Loucy (cell line): ENCODE data around the gene GLT1D1.

Experiments used
- H2AFZ ChIP-seq: fragments of 200-600 bp; sonication (generic); 2 replicates; pipeline ENCODE4 v1.6.0; 2016; ENCODE audit warnings: antibody characterized with exemption, mild to moderate bottlenecking, low read length, moderate library complexity
- H3F3A ChIP-seq: fragments of 200-600 bp; 2 replicates; pipeline ENCODE4 v1.6.0; 2016; ENCODE audit warnings: antibody characterized with exemption, low read depth, mild to moderate bottlenecking
- H3K27me3 ChIP-seq: fragments of 200-600 bp; sonication (generic); 2 replicates; pipeline ENCODE4 v1.6.1; 2014; ENCODE audit warnings: low read length, mild to moderate bottlenecking; ENCODE audit not compliant: insufficient read depth, poor library complexity, severe bottlenecking
- H3K36me3 ChIP-seq: fragments of 200-600 bp; sonication (generic); 2 replicates; pipeline ENCODE4 v1.6.1; 2016; ENCODE audit warnings: low read length; ENCODE audit not compliant: insufficient read depth
- H3K4me1 ChIP-seq: fragments of 200-600 bp; sonication (generic); 2 replicates; pipeline ENCODE4 v1.5.1; 2014; ENCODE audit warnings: low read length, mild to moderate bottlenecking; ENCODE audit not compliant: insufficient read depth, poor library complexity, severe bottlenecking
- H3K4me2 ChIP-seq: fragments of 200-600 bp; sonication (generic); 2 replicates; pipeline ENCODE4 v1.6.0; 2014; ENCODE audit warnings: antibody characterized with exemption, low read length, low read depth, mild to moderate bottlenecking; ENCODE audit not compliant: poor library complexity, severe bottlenecking
- H3K4me3 ChIP-seq: fragments of 200-600 bp; sonication (generic); 2 replicates; pipeline ENCODE4 v1.5.1; 2014; ENCODE audit warnings: low read length, mild to moderate bottlenecking, mixed read lengths; ENCODE audit not compliant: poor library complexity, severe bottlenecking
- H3K79me2 ChIP-seq: fragments of 200-600 bp; sonication (generic); 2 replicates; pipeline ENCODE4 v1.6.1; 2014; ENCODE audit warnings: low read length; ENCODE audit not compliant: insufficient read depth
- H3K9ac ChIP-seq: fragments of 200-600 bp; sonication (generic); 2 replicates; pipeline ENCODE4 v1.6.0; 2014; ENCODE audit warnings: mild to moderate bottlenecking, low read depth, low read length, moderate library complexity; ENCODE audit not compliant: poor library complexity, severe bottlenecking
- H3K9me2 ChIP-seq: fragments of 200-600 bp; sonication (generic); replicated peaks from 2 replicates; pipeline ENCODE4 v1.6.1; 2016; ENCODE audit warnings: low read depth, low read length, mixed read lengths
- H3K9me3 ChIP-seq: fragments of 200-600 bp; sonication (generic); 2 replicates; pipeline ENCODE4 v1.6.1; 2014; ENCODE audit warnings: mild to moderate bottlenecking, antibody characterized with exemption, low read length, low read depth; ENCODE audit not compliant: insufficient read depth
- H4K20me1 ChIP-seq: fragments of 200-600 bp; sonication (generic); 2 replicates; pipeline ENCODE4 v1.6.0; 2014; ENCODE audit warnings: antibody characterized with exemption, low read length, mild to moderate bottlenecking; ENCODE audit not compliant: insufficient read depth, poor library complexity, severe bottlenecking
- CTCF ChIP-seq: fragments of 200-600 bp; sonication (generic); conservative IDR thresholded peaks from 2 replicates; pipeline ENCODE4 v1.5.1; 2014; ENCODE audit warnings: mild to moderate bottlenecking, antibody characterized with exemption, low read length
- EZH2phosphoT487 ChIP-seq: fragments of 200-600 bp; IDR thresholded peaks from 2 replicates; pipeline ENCODE4 v1.6.1; 2018; ENCODE audit warnings: antibody characterized with exemption, mild to moderate bottlenecking, moderate library complexity, borderline replicate concordance

GLT1D1 gene

GRCh38 chr12:129001826-129002225 is 148.5 kb downstream of the GLT1D1 start:
- H3K79me2 ChIP-seq = no peaks in the 10 kb centered on the region
- H4K20me1 ChIP-seq = no peaks in the 10 kb centered on the region
- H3K9me3 ChIP-seq = no peaks in the 10 kb centered on the region
- no peaks in the 10 kb centered on the region for H3K27me3 ChIP-seq
- H2AFZ ChIP-seq = no peak overlapping the region
- H3K36me3 ChIP-seq = no peaks in the 10 kb centered on the region
- H3K4me3 ChIP-seq = no peak overlapping the region
- H3K4me1 ChIP-seq = no peaks in the 10 kb centered on the region
- TF ChIP-seq EZH2phosphoT487 = no peak
- no peak for TF ChIP-seq CTCF
- H3F3A ChIP-seq = no peaks in the 10 kb centered on the region
- no peaks in the 10 kb centered on the region for H3K9me2 ChIP-seq
- H3K4me2 ChIP-seq = no peak overlapping the region
- no peak overlapping the region for H3K9ac ChIP-seq

- no peaks in the 10 kb centered on the region for H3F3A ChIP-seq
- H3K4me1 ChIP-seq = no peaks in the 10 kb centered on the region
- no peaks in the 10 kb centered on the region for H4K20me1 ChIP-seq
- no peaks in the 10 kb centered on the region for H3K36me3 ChIP-seq
- no peaks in the 10 kb centered on the region for H3K27me3 ChIP-seq
- H2AFZ ChIP-seq = no peak overlapping the region
- H3K79me2 ChIP-seq = no peaks in the 10 kb centered on the region
- no peak overlapping the region for H3K9ac ChIP-seq
- H3K4me2 ChIP-seq = no peak overlapping the region
- TF ChIP-seq CTCF (no peak), EZH2phosphoT487 (no peak)
- H3K9me2 ChIP-seq = no peaks in the 10 kb centered on the region
- H3K4me3 ChIP-seq = no peak overlapping the region
- no peaks in the 10 kb centered on the region for H3K9me3 ChIP-seq
These were observed 149.1 kb downstream of the GLT1D1 start for GRCh38 chr12:129002427-129002826.

- Histone ChIP-seq H2AFZ (no peak overlapping the region), H3K9me2 (no peaks in the 10 kb centered on the region), H3K4me3 (no peak overlapping the region), H3K79me2 (no peaks in the 10 kb centered on the region), H3F3A (no peaks in the 10 kb centered on the region), H3K36me3 (no peaks in the 10 kb centered on the region), H3K27me3 (no peaks in the 10 kb centered on the region), H4K20me1 (no peaks in the 10 kb centered on the region), H3K9me3 (no peaks in the 10 kb centered on the region), H3K4me1 (no peaks in the 10 kb centered on the region), H3K4me2 (no peak overlapping the region), H3K9ac (no peak overlapping the region)
- no peak for TF ChIP-seq CTCF
- no peak for TF ChIP-seq EZH2phosphoT487
These were observed 152.1 kb downstream of the GLT1D1 start for GRCh38 chr12:129005416-129005815.
